H1 (cell line): Measurements from ENCODE around the gene RPAP3.

ENCODE experiments used
- BACH1 ChIP-seq: IDR thresholded peaks from 2 replicates; pipeline ENCODE4 v1.6.1; 2012; ENCODE audit warnings: low read length, improper control_type of control experiment
- CHD2 ChIP-seq: IDR thresholded peaks from 2 replicates; pipeline ENCODE4 v1.6.1; 2012; ENCODE audit warnings: low read length, improper control_type of control experiment
- CTCF ChIP-seq, 3 experiments: IDR thresholded peaks; 1 replicate in 2 of 3; 2 replicates in 1 of 3; pipeline versions ENCODE4 v1.5.1 to v1.6.1; 2011; ENCODE audit warnings: low read length in 3 of 3, mild to moderate bottlenecking in 3 of 3, inconsistent platforms in 2 of 3, low read depth in 1 of 3, moderate library complexity in 1 of 3; ENCODE audit not compliant: insufficient read depth in 1 of 3; ENCODE audit errors: control extremely low read depth in 1 of 3
- EZH2 ChIP-seq: fragments of 200-600 bp; sonication (generic); IDR thresholded peaks from 2 replicates; pipeline ENCODE4 v1.7.1; 2012; ENCODE audit warnings: low read depth, mild to moderate bottlenecking, moderate library complexity, low read length, inconsistent platforms; ENCODE audit not compliant: severe bottlenecking
- GABPA ChIP-seq: IDR thresholded peaks from 2 replicates; pipeline ENCODE4 v1.6.1; 2011; ENCODE audit warnings: mild to moderate bottlenecking, low read length, moderate library complexity, borderline replicate concordance; ENCODE audit not compliant: insufficient read depth
- KDM1A ChIP-seq: fragments of 200-600, 300-600 bp; sonication (generic); IDR thresholded peaks from 2 replicates; pipeline ENCODE4 v1.7.1; 2016; ENCODE audit warnings: mild to moderate bottlenecking, low read length, borderline replicate concordance
- POLR2A ChIP-seq, 2 experiments: IDR thresholded peaks; 1 replicate in 1 of 2; 2 replicates in 1 of 2; pipeline ENCODE4 v1.6.1; 2011; ENCODE audit warnings: low read depth in 2 of 2, low read length in 2 of 2, mild to moderate bottlenecking in 2 of 2; ENCODE audit errors: control extremely low read depth in 1 of 2
- POLR2AphosphoS5 ChIP-seq: IDR thresholded peaks from 2 replicates; pipeline ENCODE4 v1.6.1; 2011; ENCODE audit warnings: low read depth, low read length
- SIN3A ChIP-seq, 2 experiments: IDR thresholded peaks in 1 of 2; conservative IDR thresholded peaks in 1 of 2; 2 replicates each; pipeline ENCODE4 v1.6.1; 2011 to 2012; ENCODE audit warnings: low read length in 2 of 2, improper control_type of control experiment in 1 of 2, low read depth in 1 of 2, mild to moderate bottlenecking in 1 of 2
- TEAD4 ChIP-seq: IDR thresholded peaks from 2 replicates; pipeline ENCODE4 v1.6.1; 2012; ENCODE audit warnings: low read depth, low read length, inconsistent platforms, mixed read lengths
- TF ChIP-seq, protein P1 (sequence below): IDR thresholded peaks from 2 replicates; pipeline ENCODE4 v1.6.1; 2012; ENCODE audit warnings: inconsistent platforms
- TF ChIP-seq, protein P2 (sequence below): IDR thresholded peaks from 2 replicates; pipeline ENCODE4 v1.6.1; 2012; ENCODE audit warnings: low read length, inconsistent platforms

- TF ChIP-seq, protein P1, sequence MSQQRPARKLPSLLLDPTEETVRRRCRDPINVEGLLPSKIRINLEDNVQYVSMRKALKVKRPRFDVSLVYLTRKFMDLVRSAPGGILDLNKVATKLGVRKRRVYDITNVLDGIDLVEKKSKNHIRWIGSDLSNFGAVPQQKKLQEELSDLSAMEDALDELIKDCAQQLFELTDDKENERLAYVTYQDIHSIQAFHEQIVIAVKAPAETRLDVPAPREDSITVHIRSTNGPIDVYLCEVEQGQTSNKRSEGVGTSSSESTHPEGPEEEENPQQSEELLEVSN = no peak
- TF ChIP-seq CTCF (IDR thresholded peaks at IDR 0.05; ENCODE audit: control extremely low read depth in 1 of 3, insufficient read depth in 1 of 3, low read depth in 1 of 3, low read length in 3 of 3) (no peak), SIN3A (conservative IDR thresholded peaks at IDR 0.05 in 1 of 2, IDR thresholded peaks at IDR 0.05 in 1 of 2; ENCODE audit: low read depth in 1 of 2, low read length in 2 of 2) (no peak), CHD2 (no peak), POLR2A (IDR thresholded peaks at IDR 0.05; ENCODE audit: control extremely low read depth in 1 of 2, low read depth in 2 of 2, low read length in 2 of 2) (no peak), POLR2AphosphoS5 (no peak), EZH2 (no peak), BACH1 (no peak), KDM1A (no peak), TEAD4 (no peak), GABPA (no peak)
- TF ChIP-seq, protein P2, sequence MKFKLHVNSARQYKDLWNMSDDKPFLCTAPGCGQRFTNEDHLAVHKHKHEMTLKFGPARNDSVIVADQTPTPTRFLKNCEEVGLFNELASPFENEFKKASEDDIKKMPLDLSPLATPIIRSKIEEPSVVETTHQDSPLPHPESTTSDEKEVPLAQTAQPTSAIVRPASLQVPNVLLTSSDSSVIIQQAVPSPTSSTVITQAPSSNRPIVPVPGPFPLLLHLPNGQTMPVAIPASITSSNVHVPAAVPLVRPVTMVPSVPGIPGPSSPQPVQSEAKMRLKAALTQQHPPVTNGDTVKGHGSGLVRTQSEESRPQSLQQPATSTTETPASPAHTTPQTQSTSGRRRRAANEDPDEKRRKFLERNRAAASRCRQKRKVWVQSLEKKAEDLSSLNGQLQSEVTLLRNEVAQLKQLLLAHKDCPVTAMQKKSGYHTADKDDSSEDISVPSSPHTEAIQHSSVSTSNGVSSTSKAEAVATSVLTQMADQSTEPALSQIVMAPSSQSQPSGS = no peak
Measured at GRCh38 chr12:47705229-47705565, 633 bp downstream of the RPAP3 start.
